HK-2 (cell line): Measurements from ENCODE around the gene HMCN1.

Source experiments
- DNase-seq: peaks from one replicate; pipeline ENCODE4 v3.0.0-alpha.2; 2018; ENCODE audit not compliant: unreplicated experiment

Gene HMCN1

GRCh38 chr1:186240436-186240835, 506.2 kb downstream of the HMCN1 start:
- DNase-seq = no peak
